GM12864 (cell line): ENCODE measurements around the gene GOPC.
A peak's percentile ranks its signal among the peaks of the same experiment; 100 is the strongest.
"Not testable (repeated sequence)": the region's sequence is repeated elsewhere in the genome, so short reads cannot be mapped to it uniquely, and the experiment has no call there.

Experiments
- DNase-seq: peaks from one replicate; pipeline ENCODE4 v3.0.0-alpha.2; 2011; ENCODE audit warnings: low read depth
- H3K4me3 ChIP-seq: 2 replicates; pipeline ENCODE4 v1.5.1; 2011; ENCODE audit warnings: mild to moderate bottlenecking, low read depth, low read length, control low read depth
- TF ChIP-seq, protein P1 (sequence below): IDR thresholded peaks from 2 replicates; pipeline ENCODE4 v1.5.1; 2011; ENCODE audit warnings: low read depth, mild to moderate bottlenecking, moderate library complexity, low read length, control low read depth, inconsistent platforms; ENCODE audit errors: missing control alignments

The GOPC gene

DNA sequence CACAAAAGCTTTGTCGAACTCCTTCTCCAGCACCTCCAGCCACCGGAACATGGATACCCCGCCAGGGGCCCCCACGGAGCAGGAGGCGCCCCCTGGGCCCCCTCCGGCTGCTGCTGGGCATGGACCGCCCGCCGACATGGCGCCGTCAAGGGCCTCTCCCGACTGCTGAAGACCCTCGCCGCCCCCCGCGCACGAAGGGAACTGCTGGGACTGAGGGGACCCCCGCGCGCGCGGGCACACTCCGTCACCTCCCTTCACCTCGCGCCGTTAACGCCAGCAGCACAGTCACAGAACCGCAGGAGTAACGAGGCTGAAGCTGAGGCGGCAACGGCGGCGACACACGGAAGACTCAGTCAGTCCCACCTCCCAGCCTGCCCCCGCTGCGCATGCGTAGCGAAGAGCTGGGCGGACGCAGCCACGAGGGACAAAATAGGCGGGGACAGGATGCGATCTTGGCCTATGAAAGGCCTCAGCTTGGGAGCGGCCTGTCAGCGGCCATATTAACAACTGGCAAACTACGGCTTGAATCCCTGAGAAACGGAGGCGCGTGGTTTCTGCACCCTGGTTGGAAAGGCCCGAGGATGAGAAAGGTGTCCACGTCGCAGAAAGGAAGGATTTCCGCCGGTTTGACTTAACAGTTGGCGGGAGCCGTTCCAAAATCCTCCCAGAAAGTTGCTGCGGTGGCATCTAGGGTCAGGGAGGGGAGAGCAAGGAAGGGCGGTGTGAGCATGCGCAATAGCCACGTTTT is at the start of gene GOPC:
Gene GOPC (minus strand): TSS at position 361 of the 748 bp plus-strand sequence. CDS start 223 bp downstream, at position 138.
- DNase-seq: peak; percentile 94
- TF ChIP-seq, protein P1, sequence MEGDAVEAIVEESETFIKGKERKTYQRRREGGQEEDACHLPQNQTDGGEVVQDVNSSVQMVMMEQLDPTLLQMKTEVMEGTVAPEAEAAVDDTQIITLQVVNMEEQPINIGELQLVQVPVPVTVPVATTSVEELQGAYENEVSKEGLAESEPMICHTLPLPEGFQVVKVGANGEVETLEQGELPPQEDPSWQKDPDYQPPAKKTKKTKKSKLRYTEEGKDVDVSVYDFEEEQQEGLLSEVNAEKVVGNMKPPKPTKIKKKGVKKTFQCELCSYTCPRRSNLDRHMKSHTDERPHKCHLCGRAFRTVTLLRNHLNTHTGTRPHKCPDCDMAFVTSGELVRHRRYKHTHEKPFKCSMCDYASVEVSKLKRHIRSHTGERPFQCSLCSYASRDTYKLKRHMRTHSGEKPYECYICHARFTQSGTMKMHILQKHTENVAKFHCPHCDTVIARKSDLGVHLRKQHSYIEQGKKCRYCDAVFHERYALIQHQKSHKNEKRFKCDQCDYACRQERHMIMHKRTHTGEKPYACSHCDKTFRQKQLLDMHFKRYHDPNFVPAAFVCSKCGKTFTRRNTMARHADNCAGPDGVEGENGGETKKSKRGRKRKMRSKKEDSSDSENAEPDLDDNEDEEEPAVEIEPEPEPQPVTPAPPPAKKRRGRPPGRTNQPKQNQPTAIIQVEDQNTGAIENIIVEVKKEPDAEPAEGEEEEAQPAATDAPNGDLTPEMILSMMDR: peak; percentile 22
- peak within 1 kb of the TSS; percentile 94 for H3K4me3 ChIP-seq

DNA sequence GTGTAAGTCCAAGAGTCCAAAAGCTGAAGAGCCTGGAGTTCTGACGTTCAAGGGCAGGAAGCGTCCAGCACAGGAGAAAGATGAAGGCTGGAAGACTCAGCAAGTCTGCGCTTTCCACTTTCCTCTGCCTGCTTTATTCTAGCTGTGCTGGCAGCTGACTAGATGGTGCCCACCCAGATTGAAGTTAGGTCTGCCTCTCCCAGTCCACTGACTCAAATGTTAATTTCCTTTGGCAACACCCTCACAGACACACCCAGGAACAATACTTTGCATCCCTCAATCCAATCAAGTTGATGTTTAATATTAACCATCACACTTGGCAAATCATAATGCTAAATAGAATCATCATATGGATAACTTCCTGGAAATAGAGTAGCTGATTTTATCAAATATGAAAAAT is 49.7 kb upstream of the GOPC start:
- H3K4me3 ChIP-seq, DNase-seq: not testable (repeated sequence)

DNA sequence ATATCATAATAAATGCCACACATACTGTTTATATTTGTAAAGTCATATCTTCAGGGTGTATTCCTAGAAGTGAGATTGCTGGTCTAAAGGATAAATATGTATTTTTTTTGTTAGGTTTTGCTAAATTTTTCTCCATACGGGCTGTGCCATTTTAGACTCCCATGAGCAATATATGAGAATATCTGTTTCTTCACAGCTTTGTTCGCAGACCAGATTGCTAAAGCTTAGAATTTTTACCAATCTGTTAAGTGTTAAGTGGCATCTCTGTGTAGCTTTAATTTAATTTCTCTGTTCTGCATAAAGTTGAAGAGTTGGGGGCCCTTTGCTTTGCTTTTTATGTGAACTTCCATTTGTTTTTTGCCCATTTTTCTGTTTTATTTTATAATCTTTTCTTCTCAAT is 40.7 kb upstream of the GOPC start:
- no peak overlapping the region for H3K4me3 ChIP-seq
- TF ChIP-seq, protein P1: no peak
- DNase-seq: no peak

DNA sequence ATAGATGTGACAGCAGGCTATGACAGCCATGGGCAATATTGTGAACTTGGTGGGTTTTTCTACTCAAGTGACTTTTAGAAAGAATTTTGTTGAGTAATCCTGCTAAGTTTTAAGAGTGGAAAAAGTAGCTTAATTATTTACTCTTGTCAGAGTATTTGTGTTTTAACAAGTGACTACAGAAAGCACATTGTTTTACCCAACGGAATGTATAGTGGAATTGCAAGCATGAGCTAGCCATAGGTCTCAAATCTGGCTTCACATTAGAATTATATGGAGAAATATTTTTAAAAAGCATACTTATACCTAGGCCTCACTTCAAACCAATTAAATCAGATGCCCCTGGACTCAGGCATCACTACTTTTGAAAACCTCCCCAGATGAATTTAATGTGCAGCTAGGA is 35.5 kb upstream of the GOPC start:
- TF ChIP-seq, protein P1: no peak
- DNase-seq: no peak
- H3K4me3 ChIP-seq: no peak overlapping the region

DNA sequence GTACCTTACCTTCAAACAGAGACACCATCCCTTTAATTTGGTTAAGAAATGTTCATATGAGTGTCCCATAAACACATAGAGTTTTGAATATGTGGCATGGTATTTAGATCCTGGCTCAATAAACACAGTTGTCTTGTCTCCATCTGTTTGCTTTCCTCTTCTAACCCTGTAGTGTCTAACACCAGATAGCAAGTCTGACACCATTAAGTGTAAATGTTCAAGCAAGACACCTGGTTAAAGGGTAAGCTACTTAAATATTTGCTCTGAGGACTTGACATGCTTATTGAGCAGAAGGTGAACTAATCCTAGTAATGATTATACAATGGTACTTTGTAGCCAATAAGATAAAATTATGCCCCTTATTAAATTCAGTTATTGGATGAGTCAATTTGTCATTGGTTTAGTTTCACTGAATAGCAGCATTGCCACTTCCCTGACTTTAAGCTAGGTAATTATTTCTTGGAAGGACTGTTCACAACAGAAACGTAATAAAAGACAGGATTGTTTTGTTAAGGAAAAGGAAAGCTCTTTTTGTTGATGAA is 26.9 kb upstream of the GOPC start:
- DNase-seq: no peak
- TF ChIP-seq, protein P1: no peak
- H3K4me3 ChIP-seq: no peak overlapping the region

DNA sequence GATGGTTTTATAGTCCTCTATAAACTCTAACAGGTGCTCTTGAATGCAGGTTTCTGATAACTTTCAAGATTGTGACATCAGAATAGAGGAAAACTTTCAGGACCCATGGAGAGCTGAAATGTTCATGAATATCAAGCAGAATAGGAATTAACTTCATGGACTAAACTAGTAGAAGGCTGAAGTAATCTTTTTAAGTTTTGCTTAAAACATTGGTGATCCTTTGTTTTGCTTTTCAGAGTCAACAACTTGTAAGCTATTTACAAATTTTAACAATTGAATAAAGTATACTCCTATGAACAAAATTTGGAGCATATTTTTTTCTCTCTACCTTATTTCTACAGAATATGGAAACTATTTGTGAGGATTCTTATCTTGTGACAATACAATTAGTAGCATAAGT is 25.2 kb upstream of the GOPC start:
- no peak overlapping the region for H3K4me3 ChIP-seq
- no peak for DNase-seq
- TF ChIP-seq, protein P1: no peak

DNA sequence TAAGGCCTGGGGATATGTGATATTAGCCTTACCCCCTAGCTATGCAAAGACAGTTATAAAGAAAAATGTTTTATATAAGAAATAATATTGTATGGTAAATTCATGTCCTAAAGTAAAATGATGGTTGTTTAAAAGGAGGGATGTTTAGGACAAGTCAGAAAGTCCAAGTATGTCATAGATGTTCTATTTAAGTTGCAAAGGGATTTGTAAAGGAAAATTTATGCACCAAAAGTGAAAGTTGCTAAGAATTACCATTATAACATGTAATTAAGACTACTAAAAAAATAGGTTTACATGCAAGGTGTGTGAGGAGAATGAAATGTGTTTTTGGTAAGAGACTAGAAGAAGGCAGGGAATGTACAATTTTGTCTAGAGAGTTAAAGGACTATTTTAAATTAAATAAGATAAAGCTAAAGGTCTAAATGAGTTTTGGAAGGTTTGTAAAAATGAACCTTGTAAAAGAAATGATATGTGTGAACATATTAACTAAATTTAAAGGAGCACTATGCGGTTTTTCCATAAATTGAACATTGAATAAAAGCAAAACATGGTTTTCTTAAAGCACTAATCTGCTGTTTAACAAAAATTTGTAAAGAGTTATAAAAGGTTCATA is 22.7 kb upstream of the GOPC start:
- no peak overlapping the region for H3K4me3 ChIP-seq
- TF ChIP-seq, protein P1: no peak
- DNase-seq: no peak
